GM10266 (cell line): ENCODE measurements around the gene CACNA1C.

Source experiments
- DNase-seq: peaks from one replicate; pipeline ENCODE4 v3.0.0; 2012; ENCODE audit errors: extremely low spot score
- CTCF ChIP-seq: IDR thresholded peaks from 2 replicates; pipeline ENCODE4 v1.5.1; 2012; ENCODE audit warnings: mild to moderate bottlenecking, low read depth; ENCODE audit not compliant: control insufficient read depth, insufficient read depth; ENCODE audit errors: missing control alignments

Gene CACNA1C

DNA sequence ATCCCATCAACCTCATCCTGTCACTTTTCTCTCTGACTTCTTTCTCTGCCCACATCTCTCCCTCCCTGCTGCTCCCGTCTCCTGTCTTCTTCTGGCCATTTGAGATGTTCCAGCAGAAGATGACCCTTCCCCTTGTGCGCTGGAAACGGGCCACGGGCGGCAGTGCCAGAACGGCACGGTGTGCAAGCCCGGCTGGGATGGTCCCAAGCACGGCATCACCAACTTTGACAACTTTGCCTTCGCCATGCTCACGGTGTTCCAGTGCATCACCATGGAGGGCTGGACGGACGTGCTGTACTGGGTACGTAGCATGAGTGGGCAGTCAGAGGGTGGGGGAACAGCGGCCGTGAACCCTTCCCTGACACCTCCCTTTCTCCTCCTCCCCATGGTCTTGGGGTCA, 440.3 kb downstream of the CACNA1C start:
- no peak for DNase-seq
- TF ChIP-seq CTCF, result no peak

DNA sequence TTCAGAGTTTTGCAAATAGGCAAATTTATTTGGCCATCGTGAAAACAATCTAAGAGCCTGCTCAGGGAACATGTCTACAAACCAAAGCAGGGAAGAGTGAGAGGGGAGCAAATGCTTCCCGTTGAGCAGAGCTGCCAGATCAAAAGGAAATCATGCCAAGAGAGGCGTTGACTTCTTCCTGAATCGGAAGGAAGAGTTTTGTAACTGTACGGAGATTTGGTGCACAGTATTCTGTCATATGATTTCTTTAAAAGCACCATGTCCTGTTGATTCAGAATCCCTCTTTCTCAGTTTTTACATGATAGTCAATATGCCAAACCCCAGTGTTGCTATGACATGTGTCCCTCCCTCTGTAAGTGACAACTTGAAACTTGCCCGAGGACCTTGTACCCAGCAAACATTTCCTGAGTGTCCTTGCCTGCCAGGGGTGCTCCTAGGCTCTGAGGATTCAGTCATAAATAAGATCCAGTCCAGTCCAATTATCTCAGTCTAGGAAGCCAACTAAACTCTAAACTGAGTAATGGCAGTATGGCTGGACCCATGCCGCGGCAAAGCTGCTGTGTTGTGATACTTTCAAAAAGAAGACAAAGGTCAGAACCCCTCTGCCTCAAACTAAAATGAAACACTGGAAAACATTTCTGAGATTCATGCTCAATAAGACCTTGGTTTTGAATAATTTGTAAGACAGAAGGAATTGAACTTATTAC, 441.9 kb downstream of the CACNA1C start:
- DNase-seq, result no peak
- no peak for TF ChIP-seq CTCF

GRCh38 chr12:2495417-2496112, 442.8 kb downstream of the CACNA1C start:
- no peak for TF ChIP-seq CTCF
- DNase-seq, result no peak

GRCh38 chr12:2498964-2499500, 446.2 kb downstream of the CACNA1C start:
- DNase-seq, result no peak
- TF ChIP-seq CTCF, result no peak

DNA sequence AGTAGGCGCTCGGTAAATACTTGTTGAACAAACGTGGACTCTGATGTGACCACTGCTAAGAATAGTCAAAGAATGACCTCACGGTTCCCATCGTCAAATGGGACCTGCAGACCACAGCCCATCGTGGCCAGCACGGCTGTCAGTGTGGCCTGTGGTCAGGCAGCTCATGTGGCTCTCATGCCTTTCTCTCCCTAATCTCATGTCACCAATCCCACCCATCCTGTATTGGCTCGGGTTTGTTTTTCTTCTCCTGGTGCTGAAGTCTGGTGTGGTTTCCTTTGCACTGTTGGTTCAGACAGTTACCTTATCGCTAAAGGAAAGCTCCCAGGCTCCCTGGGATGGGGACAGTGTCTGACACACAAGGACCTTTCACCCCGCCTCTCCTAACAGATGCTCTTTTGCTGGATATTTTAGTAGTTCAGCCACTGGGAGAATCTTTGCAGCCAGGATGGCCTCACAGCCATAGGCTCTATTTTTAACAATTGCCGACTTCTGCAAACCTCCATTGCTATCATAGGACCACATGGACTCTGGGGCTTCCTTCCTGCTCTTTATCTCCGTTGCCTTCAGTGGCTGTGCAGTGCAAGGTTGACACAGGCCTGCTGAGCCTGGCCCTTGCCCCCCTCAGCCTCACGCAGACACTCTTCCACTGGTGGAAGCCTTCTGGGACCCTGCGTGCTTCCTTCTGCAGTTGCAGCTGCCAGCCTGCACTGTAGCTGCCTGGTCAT, 448.8 kb downstream of the CACNA1C start:
- TF ChIP-seq CTCF, result no peak
- DNase-seq, result no peak

- DNase-seq, result no peak
- no peak for TF ChIP-seq CTCF
These were observed 450.2 kb downstream of the CACNA1C start for GRCh38 chr12:2503036-2503435.

GRCh38 chr12:2503762-2504161, 451.0 kb downstream of the CACNA1C start:
- no peak for DNase-seq
- TF ChIP-seq CTCF, result no peak
